ENCODE data around the gene ZEB2. TPM values are rescaled to one million over a fixed set of nuclear protein-coding genes. Genes with fewer than 3 reads are reported as not detected.

ZEB2 gene
- polyA plus RNA-seq, 2 of the 4 experiments (the other 2 are of a cell fraction) = 4.2 to 7.0 TPM

DNA sequence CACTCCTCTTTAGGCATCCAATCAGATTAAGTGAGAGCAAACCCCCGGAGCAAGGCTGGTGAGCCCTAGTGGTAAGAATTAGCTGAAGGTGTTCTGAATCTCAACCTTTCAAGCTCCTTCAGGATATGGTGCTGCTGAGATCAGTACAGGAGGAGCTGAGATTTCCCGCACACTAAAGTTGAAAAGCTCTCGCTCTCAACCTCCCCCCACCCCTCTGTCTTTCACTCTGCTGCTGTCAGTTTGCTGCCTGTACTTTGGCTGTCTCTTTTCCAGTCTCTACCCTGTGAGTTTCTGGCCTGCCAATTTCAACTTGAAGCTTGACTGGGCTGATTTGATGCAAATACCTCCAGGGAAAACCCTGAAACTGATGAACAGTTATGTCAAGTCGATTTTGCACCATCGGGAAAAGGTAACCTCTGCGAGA is 15.7 kb downstream of the ZEB2 start:
- ChIA-PET POLR2A (interaction anchor here (0.7 kb wide), 1 partner anchor 69 kb away, joined by 3 read pairs; no protein-coding TSS in a partner anchor), CTCF (interaction anchor here (1.0 kb wide), 1 partner anchor 55 kb away, joined by 3 read pairs; no protein-coding TSS in a partner anchor)
- FAIRE-seq = no peak
- TF ChIP-seq, protein P1, sequence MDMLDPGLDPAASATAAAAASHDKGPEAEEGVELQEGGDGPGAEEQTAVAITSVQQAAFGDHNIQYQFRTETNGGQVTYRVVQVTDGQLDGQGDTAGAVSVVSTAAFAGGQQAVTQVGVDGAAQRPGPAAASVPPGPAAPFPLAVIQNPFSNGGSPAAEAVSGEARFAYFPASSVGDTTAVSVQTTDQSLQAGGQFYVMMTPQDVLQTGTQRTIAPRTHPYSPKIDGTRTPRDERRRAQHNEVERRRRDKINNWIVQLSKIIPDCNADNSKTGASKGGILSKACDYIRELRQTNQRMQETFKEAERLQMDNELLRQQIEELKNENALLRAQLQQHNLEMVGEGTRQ (IDR thresholded peaks at IDR 0.05) = no peak
- TF ChIP-seq HOXB5 (CRISPR knock-in tag; IDR thresholded peaks at IDR 0.05) (no peak), FOSL2 (IDR thresholded peaks at IDR 0.05) (no peak), FOSL2 (CRISPR knock-in tag; IDR thresholded peaks at IDR 0.05) (no peak), CBX8 (IDR thresholded peaks at IDR 0.05) (no peak), POLR2AphosphoS2 (conservative IDR thresholded peaks at IDR 0.05; ENCODE audit: low read length) (no peak), NFE2L2 (conservative IDR thresholded peaks at IDR 0.05; ENCODE audit: low read length) (no peak), FOSB (CRISPR knock-in tag; IDR thresholded peaks at IDR 0.05) (no peak), RNF2 (IDR thresholded peaks at IDR 0.05; ENCODE audit: borderline replicate concordance, low read depth) (no peak), HOXB13 (CRISPR knock-in tag; IDR thresholded peaks at IDR 0.05; ENCODE audit: low read depth) (no peak)
- TF ChIP-seq, protein P2, sequence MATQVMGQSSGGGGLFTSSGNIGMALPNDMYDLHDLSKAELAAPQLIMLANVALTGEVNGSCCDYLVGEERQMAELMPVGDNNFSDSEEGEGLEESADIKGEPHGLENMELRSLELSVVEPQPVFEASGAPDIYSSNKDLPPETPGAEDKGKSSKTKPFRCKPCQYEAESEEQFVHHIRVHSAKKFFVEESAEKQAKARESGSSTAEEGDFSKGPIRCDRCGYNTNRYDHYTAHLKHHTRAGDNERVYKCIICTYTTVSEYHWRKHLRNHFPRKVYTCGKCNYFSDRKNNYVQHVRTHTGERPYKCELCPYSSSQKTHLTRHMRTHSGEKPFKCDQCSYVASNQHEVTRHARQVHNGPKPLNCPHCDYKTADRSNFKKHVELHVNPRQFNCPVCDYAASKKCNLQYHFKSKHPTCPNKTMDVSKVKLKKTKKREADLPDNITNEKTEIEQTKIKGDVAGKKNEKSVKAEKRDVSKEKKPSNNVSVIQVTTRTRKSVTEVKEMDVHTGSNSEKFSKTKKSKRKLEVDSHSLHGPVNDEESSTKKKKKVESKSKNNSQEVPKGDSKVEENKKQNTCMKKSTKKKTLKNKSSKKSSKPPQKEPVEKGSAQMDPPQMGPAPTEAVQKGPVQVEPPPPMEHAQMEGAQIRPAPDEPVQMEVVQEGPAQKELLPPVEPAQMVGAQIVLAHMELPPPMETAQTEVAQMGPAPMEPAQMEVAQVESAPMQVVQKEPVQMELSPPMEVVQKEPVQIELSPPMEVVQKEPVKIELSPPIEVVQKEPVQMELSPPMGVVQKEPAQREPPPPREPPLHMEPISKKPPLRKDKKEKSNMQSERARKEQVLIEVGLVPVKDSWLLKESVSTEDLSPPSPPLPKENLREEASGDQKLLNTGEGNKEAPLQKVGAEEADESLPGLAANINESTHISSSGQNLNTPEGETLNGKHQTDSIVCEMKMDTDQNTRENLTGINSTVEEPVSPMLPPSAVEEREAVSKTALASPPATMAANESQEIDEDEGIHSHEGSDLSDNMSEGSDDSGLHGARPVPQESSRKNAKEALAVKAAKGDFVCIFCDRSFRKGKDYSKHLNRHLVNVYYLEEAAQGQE (IDR thresholded peaks at IDR 0.05) = no peak
- Histone ChIP-seq H3K27ac (no peak overlapping the region), H3K4me3 (no peak overlapping the region), H3K4me2 (no peak overlapping the region), H3K4me1 (peaks cover 6% of the 10 kb centered on the region; the same call in 1 of the 3 replicates), H3K9me3 (no peaks in the 10 kb centered on the region)
- ATAC-seq = peak; percentile 47 to 80; a peak in 4 of 6 replicates
- 67% methylated on average over 6 of the region's 6 CpGs for WGBS (ENCODE audit: missing lambda C conversion rate)
- no peak for DNase-seq (ENCODE audit: low read depth in 1 of 2, low spot score in 1 of 2)

DNA sequence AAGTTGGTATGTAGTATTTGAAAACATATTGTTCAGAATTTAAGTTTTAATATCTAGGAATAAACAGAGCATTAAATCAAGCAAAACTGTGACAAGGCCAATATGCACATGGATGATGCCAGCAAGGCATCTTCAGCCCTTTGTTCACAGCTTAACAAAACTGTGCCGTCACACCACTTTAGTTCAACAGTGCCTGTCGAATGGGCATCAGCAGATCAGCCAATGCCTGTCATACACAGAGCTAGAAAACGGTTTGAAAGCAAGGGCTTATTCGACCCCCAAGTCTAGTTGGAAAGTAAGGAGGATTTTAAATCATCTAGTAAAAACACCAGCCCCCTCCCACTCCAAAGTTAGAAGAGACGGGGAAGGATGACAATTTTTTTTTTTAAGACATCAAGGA is 16.7 kb downstream of the ZEB2 start:
- POLR2A ChIA-PET = no interaction called here
- ATAC-seq = no peak

More for the DNA sequence above, 16.7 kb downstream of the ZEB2 start:
- Histone ChIP-seq H3K9me3 (no peaks in the 10 kb centered on the region), H3K4me3 (no peak overlapping the region), H3K4me2 (no peak overlapping the region), H3K4me1 (peaks cover 4% of the 10 kb centered on the region; the same call in 1 of the 3 replicates), H3K27ac (no peak overlapping the region)
- CTCF ChIA-PET = interaction anchor here (0.6 to 1.0 kb wide), 2 partner anchors 54 to 636 kb away, joined by 3 read pairs; no protein-coding TSS in a partner anchor
- no peak for DNase-seq (ENCODE audit: low read depth in 1 of 2, low spot score in 1 of 2)
- TF ChIP-seq HOXB13 (CRISPR knock-in tag; IDR thresholded peaks at IDR 0.05; ENCODE audit: low read depth) = no peak
- no peak for TF ChIP-seq RAD21 (conservative IDR thresholded peaks at IDR 0.05 in 1 of 2, IDR thresholded peaks at IDR 0.05 in 1 of 2)
- TF ChIP-seq EP300 (IDR thresholded peaks at IDR 0.05) = no peak
- TF ChIP-seq, protein P1 (IDR thresholded peaks at IDR 0.05) = no peak
- no peak for TF ChIP-seq SMC3 (IDR thresholded peaks at IDR 0.05)
- TF ChIP-seq, protein P3, sequence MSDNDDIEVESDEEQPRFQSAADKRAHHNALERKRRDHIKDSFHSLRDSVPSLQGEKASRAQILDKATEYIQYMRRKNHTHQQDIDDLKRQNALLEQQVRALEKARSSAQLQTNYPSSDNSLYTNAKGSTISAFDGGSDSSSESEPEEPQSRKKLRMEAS (IDR thresholded peaks at IDR 0.05) = no peak
- TF ChIP-seq, protein P4, sequence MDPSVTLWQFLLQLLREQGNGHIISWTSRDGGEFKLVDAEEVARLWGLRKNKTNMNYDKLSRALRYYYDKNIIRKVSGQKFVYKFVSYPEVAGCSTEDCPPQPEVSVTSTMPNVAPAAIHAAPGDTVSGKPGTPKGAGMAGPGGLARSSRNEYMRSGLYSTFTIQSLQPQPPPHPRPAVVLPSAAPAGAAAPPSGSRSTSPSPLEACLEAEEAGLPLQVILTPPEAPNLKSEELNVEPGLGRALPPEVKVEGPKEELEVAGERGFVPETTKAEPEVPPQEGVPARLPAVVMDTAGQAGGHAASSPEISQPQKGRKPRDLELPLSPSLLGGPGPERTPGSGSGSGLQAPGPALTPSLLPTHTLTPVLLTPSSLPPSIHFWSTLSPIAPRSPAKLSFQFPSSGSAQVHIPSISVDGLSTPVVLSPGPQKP (IDR thresholded peaks at IDR 0.05; ENCODE audit: low read depth, low read length) = no peak
- no peak for TF ChIP-seq HOXB5 (CRISPR knock-in tag; IDR thresholded peaks at IDR 0.05)
- TF ChIP-seq FOXS1 (CRISPR knock-in tag; IDR thresholded peaks at IDR 0.05) = no peak
- no peak for TF ChIP-seq FOSB (CRISPR knock-in tag; IDR thresholded peaks at IDR 0.05)
- 83% methylated on average over 5 of the region's 5 CpGs for WGBS (ENCODE audit: missing lambda C conversion rate)
- FAIRE-seq = no peak
